ENCODE measurements around the gene RFTN2. TPM values are rescaled to one million over a fixed set of nuclear protein-coding genes. Genes with fewer than 3 reads are reported as not detected.
A peak's percentile ranks its signal among the peaks of the same experiment; 100 is the strongest.

Gene RFTN2
- polyA plus RNA-seq, 1 donor from 2014 or later: 0.06 TPM

DNA sequence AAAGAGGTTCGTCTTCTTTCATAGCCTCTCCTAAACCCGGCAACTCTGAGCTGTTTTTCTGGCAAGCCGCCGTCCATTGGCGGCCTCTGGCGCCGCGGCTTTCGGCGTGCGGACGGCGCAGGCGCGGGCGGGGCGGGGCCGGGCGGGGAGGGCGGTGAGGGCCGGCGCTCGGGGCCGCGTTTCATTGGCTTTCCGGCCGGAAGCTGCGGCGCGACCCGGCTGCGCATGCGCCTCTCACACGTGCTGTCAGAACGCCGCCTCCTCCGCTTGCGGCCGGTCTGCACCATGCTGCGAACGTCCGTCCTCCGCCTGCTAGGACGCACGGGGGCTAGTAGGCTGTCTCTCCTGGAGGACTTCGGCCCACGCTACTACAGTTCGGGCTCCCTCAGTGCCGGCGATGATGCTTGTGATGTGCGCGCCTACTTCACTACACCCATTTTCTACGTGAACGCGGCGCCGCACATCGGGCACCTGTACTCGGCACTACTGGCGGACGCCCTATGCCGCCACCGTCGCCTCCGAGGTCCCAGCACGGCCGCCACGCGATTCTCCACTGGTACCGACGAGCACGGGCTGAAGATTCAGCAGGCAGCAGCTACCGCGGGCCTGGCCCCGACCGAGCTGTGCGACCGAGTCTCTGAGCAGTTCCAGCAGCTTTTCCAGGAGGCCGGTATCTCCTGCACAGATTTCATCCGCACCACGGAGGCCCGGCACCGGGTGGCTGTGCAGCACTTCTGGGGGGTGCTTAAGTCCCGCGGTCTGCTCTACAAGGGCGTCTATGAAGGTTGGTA lies 29.9 kb upstream of the RFTN2 start, which contains the start of gene MARS2:
TSS of gene MARS2 (plus strand) at position 249 of the 791 bp plus-strand sequence. CDS start at position 286, 37 bp downstream.
- peak within 1 kb of the TSS; percentile 60 for H3K9ac ChIP-seq (ENCODE audit: low read length)
- H3K36me3 ChIP-seq (ENCODE audit: insufficient read depth, low read length): no peaks in the 10 kb centered on the region
- peaks cover 13% of the 10 kb centered on the region for H3K79me2 ChIP-seq (replicated peaks; ENCODE audit: insufficient read depth, low read length)
- TF ChIP-seq, protein P1, sequence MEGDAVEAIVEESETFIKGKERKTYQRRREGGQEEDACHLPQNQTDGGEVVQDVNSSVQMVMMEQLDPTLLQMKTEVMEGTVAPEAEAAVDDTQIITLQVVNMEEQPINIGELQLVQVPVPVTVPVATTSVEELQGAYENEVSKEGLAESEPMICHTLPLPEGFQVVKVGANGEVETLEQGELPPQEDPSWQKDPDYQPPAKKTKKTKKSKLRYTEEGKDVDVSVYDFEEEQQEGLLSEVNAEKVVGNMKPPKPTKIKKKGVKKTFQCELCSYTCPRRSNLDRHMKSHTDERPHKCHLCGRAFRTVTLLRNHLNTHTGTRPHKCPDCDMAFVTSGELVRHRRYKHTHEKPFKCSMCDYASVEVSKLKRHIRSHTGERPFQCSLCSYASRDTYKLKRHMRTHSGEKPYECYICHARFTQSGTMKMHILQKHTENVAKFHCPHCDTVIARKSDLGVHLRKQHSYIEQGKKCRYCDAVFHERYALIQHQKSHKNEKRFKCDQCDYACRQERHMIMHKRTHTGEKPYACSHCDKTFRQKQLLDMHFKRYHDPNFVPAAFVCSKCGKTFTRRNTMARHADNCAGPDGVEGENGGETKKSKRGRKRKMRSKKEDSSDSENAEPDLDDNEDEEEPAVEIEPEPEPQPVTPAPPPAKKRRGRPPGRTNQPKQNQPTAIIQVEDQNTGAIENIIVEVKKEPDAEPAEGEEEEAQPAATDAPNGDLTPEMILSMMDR (IDR thresholded peaks at IDR 0.05; ENCODE audit: poor library complexity, severe bottlenecking): peak; percentile 16
- TF ChIP-seq EZH2 (IDR thresholded peaks at IDR 0.05; ENCODE audit: borderline replicate concordance, insufficient read depth, low read length, poor library complexity, severe bottlenecking) (no peak), POLR2AphosphoS5 (IDR thresholded peaks at IDR 0.05) (peak; percentile 90), SMC3 (conservative IDR thresholded peaks at IDR 0.05; ENCODE audit: poor library complexity) (peak; percentile 45), TAF1 (IDR thresholded peaks at IDR 0.05; ENCODE audit: low read depth) (no peak), RAD21 (conservative IDR thresholded peaks at IDR 0.05) (peak; percentile 24), EP300 (conservative IDR thresholded peaks at IDR 0.05; ENCODE audit: poor library complexity, severe bottlenecking) (no peak), MXI1 (conservative IDR thresholded peaks at IDR 0.05; ENCODE audit: poor library complexity, severe bottlenecking) (peak; percentile 98)
- TF ChIP-seq, protein P2, sequence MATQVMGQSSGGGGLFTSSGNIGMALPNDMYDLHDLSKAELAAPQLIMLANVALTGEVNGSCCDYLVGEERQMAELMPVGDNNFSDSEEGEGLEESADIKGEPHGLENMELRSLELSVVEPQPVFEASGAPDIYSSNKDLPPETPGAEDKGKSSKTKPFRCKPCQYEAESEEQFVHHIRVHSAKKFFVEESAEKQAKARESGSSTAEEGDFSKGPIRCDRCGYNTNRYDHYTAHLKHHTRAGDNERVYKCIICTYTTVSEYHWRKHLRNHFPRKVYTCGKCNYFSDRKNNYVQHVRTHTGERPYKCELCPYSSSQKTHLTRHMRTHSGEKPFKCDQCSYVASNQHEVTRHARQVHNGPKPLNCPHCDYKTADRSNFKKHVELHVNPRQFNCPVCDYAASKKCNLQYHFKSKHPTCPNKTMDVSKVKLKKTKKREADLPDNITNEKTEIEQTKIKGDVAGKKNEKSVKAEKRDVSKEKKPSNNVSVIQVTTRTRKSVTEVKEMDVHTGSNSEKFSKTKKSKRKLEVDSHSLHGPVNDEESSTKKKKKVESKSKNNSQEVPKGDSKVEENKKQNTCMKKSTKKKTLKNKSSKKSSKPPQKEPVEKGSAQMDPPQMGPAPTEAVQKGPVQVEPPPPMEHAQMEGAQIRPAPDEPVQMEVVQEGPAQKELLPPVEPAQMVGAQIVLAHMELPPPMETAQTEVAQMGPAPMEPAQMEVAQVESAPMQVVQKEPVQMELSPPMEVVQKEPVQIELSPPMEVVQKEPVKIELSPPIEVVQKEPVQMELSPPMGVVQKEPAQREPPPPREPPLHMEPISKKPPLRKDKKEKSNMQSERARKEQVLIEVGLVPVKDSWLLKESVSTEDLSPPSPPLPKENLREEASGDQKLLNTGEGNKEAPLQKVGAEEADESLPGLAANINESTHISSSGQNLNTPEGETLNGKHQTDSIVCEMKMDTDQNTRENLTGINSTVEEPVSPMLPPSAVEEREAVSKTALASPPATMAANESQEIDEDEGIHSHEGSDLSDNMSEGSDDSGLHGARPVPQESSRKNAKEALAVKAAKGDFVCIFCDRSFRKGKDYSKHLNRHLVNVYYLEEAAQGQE (IDR thresholded peaks at IDR 0.05; ENCODE audit: borderline replicate concordance): no peak
- peak within 1 kb of the TSS; percentile 48 for H3K27ac ChIP-seq (ENCODE audit: low read length)
- H3K27me3 ChIP-seq (ENCODE audit: insufficient read depth, low read depth, low read length): no peaks in the 10 kb centered on the region
- H2AFZ ChIP-seq (ENCODE audit: low read depth, low read length): peak within 1 kb of the TSS; percentile 56
- H3F3A ChIP-seq (ENCODE audit: insufficient read depth, low read length, poor library complexity, severe bottlenecking): no peaks in the 10 kb centered on the region
- H3K9me3 ChIP-seq (ENCODE audit: low read length): no peaks in the 10 kb centered on the region
- no peaks in the 10 kb centered on the region for H4K20me1 ChIP-seq (ENCODE audit: insufficient read depth)
- H3K9me2 ChIP-seq (ENCODE audit: insufficient read depth, low read length): no peaks in the 10 kb centered on the region
- H3K4me3 ChIP-seq (ENCODE audit: low read length): peak within 1 kb of the TSS; percentile 87
- H3K4me2 ChIP-seq (ENCODE audit: low read length): peak within 1 kb of the TSS; percentile 87

DNA sequence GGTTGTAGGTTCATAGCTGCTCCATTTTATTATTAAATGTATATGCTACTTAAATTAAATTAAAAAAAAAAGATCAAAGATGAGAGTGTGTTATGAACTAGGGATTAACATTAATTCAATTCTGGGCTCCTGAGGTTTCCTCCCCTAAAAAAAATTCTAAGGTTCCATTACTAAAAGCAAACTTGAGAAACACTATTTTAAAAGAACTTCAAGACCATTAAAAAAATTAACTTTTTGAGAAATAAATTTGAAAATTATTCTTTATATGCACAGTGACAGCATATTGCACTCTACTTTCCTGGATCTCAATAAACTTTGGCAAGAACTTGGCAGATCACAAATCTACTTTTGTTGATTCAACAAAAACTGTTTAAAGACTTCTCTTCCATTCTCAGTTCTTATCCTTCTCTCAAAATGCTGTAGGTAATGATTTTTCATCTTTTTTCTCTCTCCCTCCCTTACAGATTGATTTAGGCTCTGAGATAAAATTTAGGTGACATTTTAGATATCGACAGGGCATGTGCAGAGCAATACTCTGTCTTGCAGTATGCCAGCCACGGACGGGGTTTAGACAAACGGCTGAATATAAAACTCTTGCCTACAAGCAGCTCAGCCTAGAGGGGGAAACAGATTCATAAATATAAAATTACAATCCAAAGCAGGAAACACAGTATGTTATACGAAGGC lies 29.2 kb upstream of the RFTN2 start:
- H3K9ac ChIP-seq (ENCODE audit: low read length): peak overlapping the region; percentile 55
- no peak for TF ChIP-seq EP300 (conservative IDR thresholded peaks at IDR 0.05; ENCODE audit: poor library complexity, severe bottlenecking)
- no peak for TF ChIP-seq RAD21 (conservative IDR thresholded peaks at IDR 0.05)
- no peak for TF ChIP-seq EZH2 (IDR thresholded peaks at IDR 0.05; ENCODE audit: borderline replicate concordance, insufficient read depth, low read length, poor library complexity, severe bottlenecking)
- TF ChIP-seq POLR2AphosphoS5 (IDR thresholded peaks at IDR 0.05): no peak
- no peak for TF ChIP-seq SMC3 (conservative IDR thresholded peaks at IDR 0.05; ENCODE audit: poor library complexity)
- TF ChIP-seq, protein P1 (IDR thresholded peaks at IDR 0.05; ENCODE audit: poor library complexity, severe bottlenecking): no peak
- TF ChIP-seq TAF1 (IDR thresholded peaks at IDR 0.05; ENCODE audit: low read depth): no peak
- TF ChIP-seq, protein P2 (IDR thresholded peaks at IDR 0.05; ENCODE audit: borderline replicate concordance): no peak
- TF ChIP-seq MXI1 (conservative IDR thresholded peaks at IDR 0.05; ENCODE audit: poor library complexity, severe bottlenecking): no peak
- no peaks in the 10 kb centered on the region for H3K9me2 ChIP-seq (ENCODE audit: insufficient read depth, low read length)
- H3K27me3 ChIP-seq (ENCODE audit: insufficient read depth, low read depth, low read length): no peaks in the 10 kb centered on the region
- peak overlapping the region; percentile 23 for H2AFZ ChIP-seq (ENCODE audit: low read depth, low read length)
- peak overlapping the region; percentile 87 for H3K4me2 ChIP-seq (ENCODE audit: low read length)
- H3K36me3 ChIP-seq (ENCODE audit: insufficient read depth, low read length): no peaks in the 10 kb centered on the region
- no peaks in the 10 kb centered on the region for H3K9me3 ChIP-seq (ENCODE audit: low read length)
- peak overlapping the region; percentile 48 for H3K27ac ChIP-seq (ENCODE audit: low read length)
- H3K79me2 ChIP-seq (replicated peaks; ENCODE audit: insufficient read depth, low read length): peaks cover 13% of the 10 kb centered on the region
- H4K20me1 ChIP-seq (ENCODE audit: insufficient read depth): no peaks in the 10 kb centered on the region
- H3F3A ChIP-seq (ENCODE audit: insufficient read depth, low read length, poor library complexity, severe bottlenecking): no peaks in the 10 kb centered on the region
- H3K4me3 ChIP-seq (ENCODE audit: low read length): peak overlapping the region; percentile 87

Measured in neural cell (in vitro differentiated cells).